GM12891 (cell line): ENCODE data around the gene EDN1.

Source experiments
- POLR2A ChIP-seq: IDR thresholded peaks from 2 replicates; pipeline ENCODE4 v1.6.1; 2011; ENCODE audit warnings: low read depth, low read length, control low read depth
- POLR2AphosphoS5 ChIP-seq: IDR thresholded peaks from 2 replicates; pipeline ENCODE4 v1.6.1; 2011; ENCODE audit warnings: low read depth, low read length, control low read depth
- TAF1 ChIP-seq: IDR thresholded peaks from 2 replicates; pipeline ENCODE4 v1.6.1; 2011; ENCODE audit warnings: low read depth, low read length, control low read depth

- TF ChIP-seq POLR2A, result no peak
- TF ChIP-seq TAF1, result no peak
- no peak for TF ChIP-seq POLR2AphosphoS5
Measured at GRCh38 chr6:12311106-12311505, 20.9 kb downstream of the EDN1 start.
